ENCODE data around the gene STAP1. TPM values are rescaled to one million over a fixed set of nuclear protein-coding genes. Genes with fewer than 3 reads are reported as not detected.
"Not testable (repeated sequence)": the region's sequence is repeated elsewhere in the genome, so short reads cannot be mapped to it uniquely, and the experiment has no call there.

Gene STAP1
- total RNA-seq, 1 donor from 2014 or later: not detected

GRCh38 chr4:67616478-67616877, 58.0 kb downstream of the STAP1 start:
- no peak for DNase-seq (ENCODE audit: low read depth)

- no peak for DNase-seq (ENCODE audit: low read depth)
These were observed 66.4 kb downstream of the STAP1 start for GRCh38 chr4:67624939-67625338.

- DNase-seq (ENCODE audit: low read depth): no peak
These were observed 74.0 kb downstream of the STAP1 start for GRCh38 chr4:67632492-67632891.

GRCh38 chr4:67634741-67635140, 76.2 kb downstream of the STAP1 start:
- DNase-seq (ENCODE audit: low read depth): no peak

- no peak for DNase-seq (ENCODE audit: low read depth)
These were observed 76.8 kb downstream of the STAP1 start for GRCh38 chr4:67635331-67635730.

GRCh38 chr4:67636978-67637377, 78.5 kb downstream of the STAP1 start:
- not testable (repeated sequence) for DNase-seq (ENCODE audit: low read depth)

GRCh38 chr4:67638136-67638535, 79.6 kb downstream of the STAP1 start:
- DNase-seq (ENCODE audit: low read depth): no peak

GRCh38 chr4:67651536-67651935, 93.0 kb downstream of the STAP1 start:
- DNase-seq (ENCODE audit: low read depth): no peak

Other genes with a start within 250 kb of the STAP1 start
- 11.1 and 12.2 TPM in 2 replicates for gene CENPC, start 13.2 kb upstream of the STAP1 start, total RNA-seq
- gene UBA6, start 142.4 kb downstream of the STAP1 start, total RNA-seq: 80.1 and 140 TPM in 2 replicates
- gene GNRHR, start 195.7 kb downstream of the STAP1 start, total RNA-seq: not detected in 2 replicates

Data from myocyte (in vitro differentiated cells).